ENCODE results near the gene PTPRQ. TPM values are rescaled to one million over a fixed set of nuclear protein-coding genes. Genes with fewer than 3 reads are reported as not detected.

PTPRQ gene
- total RNA-seq, 4 donors from 2014 or later: 0.47 to 6.0 (median 3.4) TPM

GRCh38 chr12:80553316-80553715, 109.3 kb downstream of the PTPRQ start:
- TF ChIP-seq CTCF (IDR thresholded peaks at IDR 0.05): no peak
- peak; percentile 18 for TF ChIP-seq POLR2AphosphoS5 (IDR thresholded peaks at IDR 0.05)
- peaks cover 0 to 17% (median 3%) of the 10 kb centered on the region in 3 donors for H3K4me1 ChIP-seq
- no peak overlapping the region for H3K4me3 ChIP-seq
- H3K36me3 ChIP-seq: no peaks in the 10 kb centered on the region
- no peaks in the 10 kb centered on the region for H3K27me3 ChIP-seq
- 8 to 12% methylated on average over 3 of the region's 3 CpGs for WGBS, 2 donors (ENCODE audit: low coverage in 1 of 2)
- no peaks in the 10 kb centered on the region for H3K9me3 ChIP-seq
- H3K27ac ChIP-seq: peak overlapping the region in 3 of 4 donors; percentile 31 to 49 (median 39)
- ATAC-seq: no peak

DNA sequence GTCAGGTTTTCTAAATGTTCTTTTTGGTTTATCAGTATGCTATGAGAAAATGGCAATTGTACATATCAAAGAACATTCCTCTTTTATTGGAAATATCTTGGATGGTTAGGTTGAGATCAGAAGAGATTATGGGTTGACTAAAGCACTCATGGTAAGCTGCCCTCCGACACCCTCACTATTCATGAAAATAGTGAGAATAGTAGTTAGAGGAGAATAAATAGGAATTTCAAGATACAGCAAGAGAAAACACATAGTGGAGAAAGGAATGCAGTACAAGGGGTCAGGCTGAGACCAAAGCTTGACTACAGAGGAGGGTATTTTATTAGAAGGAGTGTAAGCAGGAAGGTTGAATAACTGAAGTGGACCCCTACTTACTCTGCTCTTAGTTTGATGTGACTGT, 112.5 kb downstream of the PTPRQ start:
- Histone ChIP-seq H3K4me3 (no peak overlapping the region), H3K27me3 (no peaks in the 10 kb centered on the region), H3K36me3 (no peaks in the 10 kb centered on the region), H3K4me1 (peaks cover 0 to 28% (median 3%) of the 10 kb centered on the region in 3 donors), H3K27ac (peak overlapping the region in 1 of 4 donors; percentile 15), H3K9me3 (no peaks in the 10 kb centered on the region)
- 100% methylated on average over 1 of the region's 1 CpG; no CpG with 5 or more reads in 1 of the 2 donors for WGBS, 2 donors (ENCODE audit: low coverage in 1 of 2)
- TF ChIP-seq EP300 (IDR thresholded peaks at IDR 0.05): no peak
- TF ChIP-seq POLR2A (IDR thresholded peaks at IDR 0.05): no peak
- no peak for TF ChIP-seq CTCF (IDR thresholded peaks at IDR 0.05)
- ATAC-seq: no peak

GRCh38 chr12:80559766-80560165, 115.7 kb downstream of the PTPRQ start:
- Histone ChIP-seq H3K4me3 (no peak overlapping the region), H3K27me3 (no peaks in the 10 kb centered on the region), H3K9me3 (no peaks in the 10 kb centered on the region), H3K36me3 (no peaks in the 10 kb centered on the region), H3K4me1 (peaks cover 0 to 12% (median 0%) of the 10 kb centered on the region in 3 donors), H3K27ac (peak overlapping the region in 3 of 4 donors; percentile 22 to 57 (median 27))
- TF ChIP-seq POLR2AphosphoS5 (IDR thresholded peaks at IDR 0.05): no peak
- no peak for TF ChIP-seq CTCF (IDR thresholded peaks at IDR 0.05)
- TF ChIP-seq POLR2A (IDR thresholded peaks at IDR 0.05): no peak
- no peak for TF ChIP-seq EP300 (IDR thresholded peaks at IDR 0.05)
- WGBS, 2 donors (ENCODE audit: low coverage in 1 of 2): 67% methylated on average over 1 of the region's 1 CpG; no CpG with 5 or more reads in 1 of the 2 donors
- ATAC-seq: no peak

GRCh38 chr12:80565271-80565670, 121.2 kb downstream of the PTPRQ start:
- no peak for ATAC-seq
- Histone ChIP-seq H3K36me3 (no peaks in the 10 kb centered on the region), H3K9me3 (no peaks in the 10 kb centered on the region)

More at GRCh38 chr12:80565271-80565670, 121.2 kb downstream of the PTPRQ start:
- 5 to 33% methylated on average over 2 of the region's 2 CpGs for WGBS, 2 donors (ENCODE audit: low coverage in 1 of 2)
- Histone ChIP-seq H3K4me3 (no peak overlapping the region), H3K27ac (no peak overlapping the region), H3K27me3 (no peaks in the 10 kb centered on the region), H3K4me1 (peaks cover 0 to 10% (median 0%) of the 10 kb centered on the region in 3 donors)
- TF ChIP-seq EP300 (IDR thresholded peaks at IDR 0.05): no peak
- TF ChIP-seq POLR2A (IDR thresholded peaks at IDR 0.05): no peak
- no peak for TF ChIP-seq CTCF (IDR thresholded peaks at IDR 0.05)
- no peak for TF ChIP-seq POLR2AphosphoS5 (IDR thresholded peaks at IDR 0.05)

Measured in gastroesophageal sphincter (tissue), 4 donors.